A549 (cell line): ENCODE results near the gene ZNF526.

Source experiments
- CEBPB ChIP-seq, 2 experiments: fragments of >200 bp in 1 of 2; sonication (Bioruptor Twin) in 1 of 2; formaldehyde crosslinking in 1 of 2; IDR thresholded peaks; 2 replicates each; pipeline ENCODE4 v1.6.1; 2012 to 2016
- CHD2 ChIP-seq: fragments of 150-350 bp; IDR thresholded peaks from 2 replicates; pipeline ENCODE4 v1.6.1; 2014; ENCODE audit warnings: low read length; ENCODE audit not compliant: partially characterized antibody
- CTCF ChIP-seq: fragments of >200 bp; sonication (Bioruptor Twin); formaldehyde crosslinking; IDR thresholded peaks from 3 replicates; pipeline ENCODE4 v1.5.1; 2016
- EP300 ChIP-seq, 2 experiments: fragments of >200 bp; sonication (Bioruptor Twin); formaldehyde crosslinking; IDR thresholded peaks; 2 replicates in 1 of 2; 3 replicates in 1 of 2; pipeline ENCODE4 v1.6.1; 2016 to 2017
- HOXB13 ChIP-seq: fragments of 250-450 bp; sonication (Bioruptor Pico); IDR thresholded peaks from 2 replicates; pipeline ENCODE4 v1.5.0; 2020; ENCODE audit warnings: low read depth, mild to moderate bottlenecking, moderate library complexity
- KDM1A ChIP-seq: fragments of 200-600 bp; sonication (generic); IDR thresholded peaks from 2 replicates; pipeline ENCODE4 v1.6.1; 2016; ENCODE audit warnings: low read depth, mild to moderate bottlenecking
- MAX ChIP-seq: IDR thresholded peaks from 2 replicates; pipeline ENCODE4 v1.6.1; 2012
- POLR2A ChIP-seq: IDR thresholded peaks from 2 replicates; pipeline ENCODE4 v1.6.1; 2012; ENCODE audit warnings: mild to moderate bottlenecking, low read length
- RAD21 ChIP-seq, 2 experiments: fragments of >200 bp in 1 of 2; sonication (Bioruptor Twin) in 1 of 2; formaldehyde crosslinking in 1 of 2; IDR thresholded peaks in 1 of 2; conservative IDR thresholded peaks in 1 of 2; 2 replicates in 1 of 2; 3 replicates in 1 of 2; pipeline ENCODE4 v1.6.1; 2012 to 2018; ENCODE audit warnings: inconsistent platforms in 1 of 2
- RFX5 ChIP-seq: fragments of 450-650 bp; IDR thresholded peaks from 2 replicates; pipeline ENCODE4 v1.7.1; 2014; ENCODE audit warnings: antibody characterized with exemption, mild to moderate bottlenecking, moderate library complexity
- RNF2 ChIP-seq: fragments of 200-600 bp; sonication (generic); IDR thresholded peaks from 2 replicates; pipeline ENCODE4 v1.6.1; 2016; ENCODE audit warnings: low read depth, mild to moderate bottlenecking, antibody characterized with exemption, moderate library complexity, borderline replicate concordance
- SMC3 ChIP-seq: fragments of >200 bp; sonication (Bioruptor Twin); formaldehyde crosslinking; IDR thresholded peaks from 3 replicates; pipeline ENCODE4 v1.6.1; 2018; ENCODE audit warnings: inconsistent platforms
- TP53 ChIP-seq: fragments of 250-450 bp; sonication (Bioruptor Pico); IDR thresholded peaks from 2 replicates; pipeline ENCODE4 v1.5.0; 2021; ENCODE audit warnings: mild to moderate bottlenecking, moderate library complexity
- ZNF302 ChIP-seq: fragments of 250-450 bp; sonication (Bioruptor Pico); IDR thresholded peaks from 2 replicates; pipeline ENCODE4 v1.9.0; 2021; ENCODE audit warnings: inconsistent platforms, mild to moderate bottlenecking, moderate library complexity

- TF ChIP-seq HOXB13 (CRISPR knock-in tag) (no peak), RAD21 (conservative IDR thresholded peaks at IDR 0.05 in 1 of 2, IDR thresholded peaks at IDR 0.05 in 1 of 2) (no peak), RNF2 (no peak), CTCF (no peak), MAX (no peak), ZNF302 (CRISPR knock-in tag) (no peak), RFX5 (no peak), EP300 (IDR thresholded peaks at IDR 0.05) (no peak), POLR2A (peak; percentile 1), TP53 (no peak), SMC3 (no peak), KDM1A (no peak), CHD2 (no peak), CEBPB (IDR thresholded peaks at IDR 0.05) (no peak)
These were observed 28.4 kb downstream of the ZNF526 start for GRCh38 chr19:42248270-42249148.
